H1 (cell line): ENCODE data around the gene PRKAG1. TPM values are rescaled to one million over a fixed set of nuclear protein-coding genes. Genes with fewer than 3 reads are reported as not detected.

Source experiments
- CTCF ChIA-PET: fragments of 300-600 bp; sonication (Branson Sonifier 250); formaldehyde crosslinking; loops from one replicate; lab custom pipeline; 2021; ENCODE audit not compliant: partially characterized antibody; lab: Charles Lee
- POLR2A ChIA-PET: fragments of 300-600 bp; sonication (Branson Sonifier 250); formaldehyde crosslinking; loops from one replicate; lab custom pipeline; 2021; ENCODE audit warnings: inconsistent platforms; ENCODE audit not compliant: partially characterized antibody; lab: Charles Lee
- DNase-seq, 2 experiments: peaks; one replicate each; pipeline versions ENCODE4 v3.0.0 to v3.0.0-alpha.2; 2010 to 2022; ENCODE audit warnings: low spot score in 2 of 2, low read depth in 1 of 2, mixed read lengths in 1 of 2
- FAIRE-seq: peaks from 2 replicates; lab custom pipeline; 2011; peaks lifted over from hg19 to GRCh38; lab: Jason Lieb, UNC
- H2AFZ ChIP-seq: 2 replicates; pipeline ENCODE4 v1.8.1; 2012; ENCODE audit warnings: low read length, inconsistent platforms
- H2AK5ac ChIP-seq: 2 replicates; pipeline ENCODE4 v1.6.1; 2013; ENCODE audit warnings: low read depth, low read length
- H2BK120ac ChIP-seq: replicated peaks from 2 replicates; pipeline ENCODE3; 2013; ENCODE audit warnings: low read depth, low read length, inconsistent platforms
- H2BK12ac ChIP-seq: 2 replicates; pipeline ENCODE4 v1.6.1; 2013; ENCODE audit warnings: low read depth, low read length
- H2BK15ac ChIP-seq: 2 replicates; pipeline ENCODE4 v1.6.1; 2013; ENCODE audit warnings: low read length
- H2BK20ac ChIP-seq: 2 replicates; pipeline ENCODE4 v1.6.1; 2013; ENCODE audit warnings: low read length
- H2BK5ac ChIP-seq: 2 replicates; pipeline ENCODE4 v1.6.1; 2013; ENCODE audit warnings: low read depth, low read length
- H3K14ac ChIP-seq: 2 replicates; pipeline ENCODE4 v1.6.1; 2013; ENCODE audit warnings: inconsistent platforms; ENCODE audit not compliant: insufficient read length
- H3K18ac ChIP-seq: 2 replicates; pipeline ENCODE4 v1.6.1; 2013; ENCODE audit warnings: low read length; ENCODE audit errors: extremely low read depth
- H3K23ac ChIP-seq: 2 replicates; pipeline ENCODE4 v1.6.1; 2013; ENCODE audit warnings: inconsistent platforms; ENCODE audit not compliant: insufficient read length
- H3K23me2 ChIP-seq: 2 replicates; pipeline ENCODE4 v1.6.1; 2013; ENCODE audit warnings: low read depth, low read length
- H3K27ac ChIP-seq: 2 replicates; pipeline ENCODE4 v1.6.1; 2011; ENCODE audit warnings: low read depth, low read length, inconsistent platforms
- H3K27me3 ChIP-seq, 4 experiments: replicated peaks in 1 of 4; 1 replicate in 1 of 4; 2 replicates in 3 of 4; pipeline versions ENCODE4 v1.6.1 to v1.8.1; 2011 to 2013; ENCODE audit warnings: low read length in 3 of 4, mild to moderate bottlenecking in 3 of 4, inconsistent platforms in 2 of 4, mixed read lengths in 2 of 4, moderate library complexity in 1 of 4; ENCODE audit not compliant: control insufficient read depth in 3 of 4, insufficient read depth in 3 of 4; ENCODE audit errors: extremely low read depth in 1 of 4
- H3K36me3 ChIP-seq, 4 experiments: 2 replicates each; pipeline versions ENCODE4 v1.6.1 to v1.8.1; 2011 to 2013; ENCODE audit warnings: mild to moderate bottlenecking in 4 of 4, low read length in 3 of 4, moderate library complexity in 2 of 4, control low read depth in 1 of 4, inconsistent platforms in 1 of 4; ENCODE audit not compliant: insufficient read depth in 4 of 4, control insufficient read depth in 2 of 4
- H3K4ac ChIP-seq: replicated peaks from 2 replicates; pipeline ENCODE3; 2013; ENCODE audit warnings: low read length, low read depth, mixed read lengths, inconsistent platforms; ENCODE audit not compliant: insufficient read length
- H3K4me1 ChIP-seq, 4 experiments: replicated peaks in 1 of 4; 1 replicate in 1 of 4; 2 replicates in 3 of 4; pipeline versions ENCODE4 v1.6.1 to v1.8.1; 2011 to 2013; ENCODE audit warnings: low read length in 3 of 4, inconsistent platforms in 2 of 4, mixed read lengths in 1 of 4; ENCODE audit not compliant: insufficient read depth in 4 of 4, control insufficient read depth in 3 of 4
- H3K4me2 ChIP-seq, 2 experiments: 2 replicates each; pipeline versions ENCODE4 v1.6.1 to v1.8.1; 2011 to 2013; ENCODE audit warnings: low read depth in 2 of 2, low read length in 2 of 2, control low read depth in 1 of 2, inconsistent platforms in 1 of 2, mild to moderate bottlenecking in 1 of 2; ENCODE audit not compliant: insufficient read depth in 1 of 2
- H3K4me3 ChIP-seq, 4 experiments: fragments of 200-600, 300-600 bp in 1 of 4; sonication (generic), shearing (Covaris generic), sonication (Bioruptor Twin) in 1 of 4; 2 replicates each; pipeline versions ENCODE4 v1.5.1 to v1.8.1; 2011 to 2016; ENCODE audit warnings: low read length in 4 of 4, low read depth in 3 of 4, control low read depth in 2 of 4, inconsistent platforms in 2 of 4, mild to moderate bottlenecking in 2 of 4, mixed read lengths in 1 of 4, moderate library complexity in 1 of 4; ENCODE audit not compliant: insufficient read depth in 2 of 4; ENCODE audit errors: extremely low read depth in 1 of 4
- H3K56ac ChIP-seq: replicated peaks from 2 replicates; pipeline ENCODE3; 2013; ENCODE audit warnings: low read depth, mild to moderate bottlenecking, mixed read lengths, low read length, inconsistent platforms; ENCODE audit not compliant: insufficient read length
- H3K79me1 ChIP-seq: 2 replicates; pipeline ENCODE4 v1.6.1; 2013; ENCODE audit warnings: low read depth, low read length, control low read depth
- H3K79me2 ChIP-seq, 2 experiments: 2 replicates each; pipeline versions ENCODE4 v1.6.1 to v1.8.1; 2012 to 2013; ENCODE audit warnings: low read length in 2 of 2, mild to moderate bottlenecking in 2 of 2, inconsistent platforms in 1 of 2; ENCODE audit not compliant: insufficient read depth in 2 of 2, control insufficient read depth in 1 of 2
- H3K9ac ChIP-seq, 4 experiments: replicated peaks in 1 of 4; 1 replicate in 1 of 4; 2 replicates in 3 of 4; pipeline versions ENCODE4 v1.6.1 to v1.8.1; 2011 to 2013; ENCODE audit warnings: low read depth in 3 of 4, low read length in 3 of 4, control low read depth in 2 of 4, mild to moderate bottlenecking in 2 of 4, moderate library complexity in 2 of 4, inconsistent platforms in 1 of 4; ENCODE audit errors: extremely low read depth in 1 of 4
- H3K9me3 ChIP-seq, 2 experiments: 2 replicates each; pipeline versions ENCODE4 v1.6.1 to v1.8.1; 2012 to 2013; ENCODE audit warnings: mild to moderate bottlenecking in 2 of 2, moderate library complexity in 2 of 2, control low read depth in 1 of 2, inconsistent platforms in 1 of 2, low read depth in 1 of 2, low read length in 1 of 2, mixed read lengths in 1 of 2; ENCODE audit not compliant: insufficient read depth in 2 of 2
- H4K20me1 ChIP-seq, 2 experiments: replicated peaks in 1 of 2; 2 replicates each; pipeline versions ENCODE3 to v1.8.1; 2011 to 2013; ENCODE audit warnings: inconsistent platforms in 2 of 2, low read length in 2 of 2, mild to moderate bottlenecking in 1 of 2; ENCODE audit not compliant: insufficient read depth in 2 of 2, control insufficient read depth in 1 of 2
- H4K5ac ChIP-seq: 2 replicates; pipeline ENCODE4 v1.6.1; 2013; ENCODE audit warnings: low read length, low read depth, mixed read lengths, inconsistent platforms; ENCODE audit not compliant: insufficient read length
- H4K8ac ChIP-seq: 2 replicates; pipeline ENCODE4 v1.8.0; 2013; ENCODE audit warnings: mild to moderate bottlenecking, moderate library complexity, low read length, inconsistent platforms; ENCODE audit not compliant: insufficient read depth; ENCODE audit errors: extremely low read depth
- H4K91ac ChIP-seq: replicated peaks from 2 replicates; pipeline ENCODE3; 2013; ENCODE audit warnings: low read length, mixed read lengths, inconsistent platforms; ENCODE audit not compliant: insufficient read length
- ATF3 ChIP-seq: IDR thresholded peaks from 2 replicates; pipeline ENCODE4 v1.6.1; 2011; ENCODE audit warnings: low read depth, mild to moderate bottlenecking, low read length; ENCODE audit not compliant: insufficient read depth
- CHD1 ChIP-seq: IDR thresholded peaks from 2 replicates; pipeline ENCODE4 v1.6.1; 2012; ENCODE audit warnings: low read depth, low read length, improper control_type of control experiment
- CREB1 ChIP-seq: IDR thresholded peaks from 2 replicates; pipeline ENCODE4 v1.6.1; 2012; ENCODE audit warnings: inconsistent platforms
- EGR1 ChIP-seq: IDR thresholded peaks from 2 replicates; pipeline ENCODE4 v1.6.1; 2011; ENCODE audit warnings: low read depth, low read length, borderline replicate concordance
- NANOG ChIP-seq: IDR thresholded peaks from 2 replicates; pipeline ENCODE4 v1.6.1; 2011; ENCODE audit warnings: low read length, low read depth, mild to moderate bottlenecking, inconsistent platforms; ENCODE audit not compliant: insufficient read depth, poor library complexity, severe bottlenecking
- PHF8 ChIP-seq: fragments of 200-600 bp; sonication (generic); conservative IDR thresholded peaks from 2 replicates; pipeline ENCODE4 v1.7.1; 2012; ENCODE audit warnings: low read depth, mild to moderate bottlenecking, inconsistent platforms, low read length, moderate library complexity
- RNF2 ChIP-seq: fragments of 200-900, 300-1000 bp; sonication (generic); IDR thresholded peaks from 2 replicates; pipeline ENCODE4 v1.7.1; 2016; ENCODE audit warnings: borderline replicate concordance, low read depth, mild to moderate bottlenecking, antibody characterized with exemption, low read length; ENCODE audit not compliant: poor library complexity, severe bottlenecking; ENCODE audit errors: missing control alignments
- SAP30 ChIP-seq: fragments of 300-600 bp; sonication (generic); IDR thresholded peaks from 2 replicates; pipeline ENCODE4 v1.7.1; 2012; ENCODE audit warnings: low read length, moderate library complexity, mild to moderate bottlenecking, inconsistent platforms; ENCODE audit not compliant: insufficient read depth, insufficient replicate concordance
- SIN3A ChIP-seq, 2 experiments: IDR thresholded peaks in 1 of 2; conservative IDR thresholded peaks in 1 of 2; 2 replicates each; pipeline ENCODE4 v1.6.1; 2011 to 2012; ENCODE audit warnings: low read length in 2 of 2, improper control_type of control experiment in 1 of 2, low read depth in 1 of 2, mild to moderate bottlenecking in 1 of 2
- TAF1 ChIP-seq: IDR thresholded peaks from 2 replicates; pipeline ENCODE4 v1.6.1; 2011; ENCODE audit warnings: mild to moderate bottlenecking, low read depth, low read length
- ZNF274 ChIP-seq: IDR thresholded peaks from 2 replicates; pipeline ENCODE4 v1.7.0; 2012; ENCODE audit warnings: low read length, borderline replicate concordance; ENCODE audit errors: extremely low read depth
- WGBS, 2 experiments: shearing (Covaris generic) in 1 of 2; methylation state at CpG; one replicate each; pipeline versions ENCODE4 v1.1.6 to v1.1.7; 2013 to 2015; ENCODE audit warnings: low lambda C conversion rate in 2 of 2, mixed read lengths in 2 of 2, inconsistent platforms in 1 of 2, low coverage in 1 of 2, missing lambda C conversion rate in 1 of 2; ENCODE audit not compliant: insufficient replicate concordance in 2 of 2, insufficient coverage in 1 of 2, insufficient read length in 1 of 2; ENCODE audit errors: extremely low coverage in 1 of 2, missing lambda C conversion rate in 1 of 2; 5-methylcytosine and 5-hydroxymethylcytosine counted together
- polyA plus RNA-seq, 7 experiments: library from polyadenylated mRNA; depleted of rRNA in 3 of 7; stranded (reverse) in 5 of 7; unstranded in 2 of 7; fragments of >200 nt in 5 of 7; fragments of 200-250 nt in 2 of 7; gene quantifications; 1 replicate in 5 of 7; 2 replicates in 1 of 7; 4 replicates in 1 of 7; pipeline versions ENCODE4 v1.2.1 to v1.2.3, GENCODE V29; 2011 to 2013; ENCODE audit warnings: missing spikeins in 2 of 7, mixed read lengths in 2 of 7
- total RNA-seq: library from RNA; stranded (reverse); fragmentation: NEBNext Ultra II Directional; extraction: Animal tissue kit (Norgen Biotek cat#: 25700); gene quantifications from 2 replicates; pipeline ENCODE4 v1.2.1, GENCODE V29; 2021

PRKAG1 gene
- total and polyA plus RNA-seq, 2 of the 8 experiments (the other 6 are each of a cell fraction or from before 2014, with no cell fraction given): 38.6 to 57.5 TPM

- Histone ChIP-seq H3K9me3 (no peaks in the 10 kb centered on the region), H4K91ac (no peak overlapping the region), H3K4me3 (no peak overlapping the region), H3K9ac (no peak overlapping the region), H3K4ac (no peak overlapping the region), H3K23me2 (no peaks in the 10 kb centered on the region), H3K56ac (no peak overlapping the region), H4K20me1 (peaks cover 27 to 57% of the 10 kb centered on the region in 2 experiments), H2BK120ac (no peak overlapping the region), H3K14ac (no peak overlapping the region), H3K23ac (no peak overlapping the region), H4K5ac (no peak overlapping the region), H3K27me3 (no peaks in the 10 kb centered on the region), H3K18ac (no peak overlapping the region), H2BK20ac (no peak overlapping the region), H2AFZ (no peak overlapping the region), H3K36me3 (peaks cover 46 to 80% (median 74%) of the 10 kb centered on the region in 4 experiments), H2AK5ac (no peak overlapping the region), H2BK5ac (no peak overlapping the region), H3K4me1 (peaks cover 0 to 14% (median 1%) of the 10 kb centered on the region in 4 experiments; a peak in 5 of 7 replicates), H2BK15ac (no peak overlapping the region), H3K79me2 (peaks cover 22 to 35% of the 10 kb centered on the region in 2 experiments), H4K8ac (no peak overlapping the region), H2BK12ac (no peak overlapping the region), H3K79me1 (peaks cover 15% of the 10 kb centered on the region), H3K4me2 (no peak overlapping the region), H3K27ac (no peak overlapping the region)
- POLR2A ChIA-PET: interaction anchor here (1.0 kb wide), 2 partner anchors 8 to 18 kb away, joined by 3 read pairs; no protein-coding TSS in a partner anchor
- DNase-seq (no peak), FAIRE-seq (no peak)
- 90% methylated on average over 18 of the region's 20 CpGs; no CpG with 5 or more reads in 1 of the 2 experiments for WGBS, 2 experiments
- CTCF ChIA-PET: interaction anchor here (0.9 kb wide), 1 partner anchor 8 kb away, joined by 3 read pairs; no protein-coding TSS in a partner anchor
- TF ChIP-seq PHF8 (no peak), ATF3 (no peak), NANOG (no peak), TAF1 (no peak), CHD1 (no peak), RNF2 (no peak), SAP30 (no peak), CREB1 (no peak), SIN3A (conservative IDR thresholded peaks at IDR 0.05 in 1 of 2, IDR thresholded peaks at IDR 0.05 in 1 of 2; ENCODE audit: low read depth in 1 of 2, low read length in 2 of 2) (no peak), ZNF274 (no peak), EGR1 (no peak)
Measured at GRCh38 chr12:49051777-49052438, 33.3 kb upstream of the PRKAG1 start.
